AG10803 (cell line): ENCODE measurements around the gene CYB561D2.
A peak's percentile ranks its signal among the peaks of the same experiment; 100 is the strongest.
"Not testable (repeated sequence)": the region's sequence is repeated elsewhere in the genome, so short reads cannot be mapped to it uniquely, and the experiment has no call there.

ENCODE experiments used
- DNase-seq: peaks from one replicate; pipeline ENCODE4 v3.0.0; 2010; ENCODE audit warnings: low read depth
- H3K4me3 ChIP-seq: 2 replicates; pipeline ENCODE4 v1.5.1; 2011; ENCODE audit warnings: mild to moderate bottlenecking, low read length, control low read depth
- TF ChIP-seq, protein P1 (sequence below): conservative IDR thresholded peaks from 2 replicates; pipeline ENCODE4 v1.5.1; 2011; ENCODE audit warnings: mild to moderate bottlenecking, low read length, control low read depth, inconsistent platforms

CYB561D2 gene

GRCh38 chr3:50350527-50351322, at the start of gene CYB561D2, which contains the start of gene NPRL2:
Gene CYB561D2 (plus strand): TSS chr3:50350862. CDS start chr3:50351434, 572 bp downstream.
Gene NPRL2 (minus strand): TSS chr3:50350775. CDS start chr3:50350652, 123 bp downstream.
- DNase-seq = peak; percentile 90
- peak within 1 kb of the TSS; percentile 97 for H3K4me3 ChIP-seq
- TF ChIP-seq, protein P1, sequence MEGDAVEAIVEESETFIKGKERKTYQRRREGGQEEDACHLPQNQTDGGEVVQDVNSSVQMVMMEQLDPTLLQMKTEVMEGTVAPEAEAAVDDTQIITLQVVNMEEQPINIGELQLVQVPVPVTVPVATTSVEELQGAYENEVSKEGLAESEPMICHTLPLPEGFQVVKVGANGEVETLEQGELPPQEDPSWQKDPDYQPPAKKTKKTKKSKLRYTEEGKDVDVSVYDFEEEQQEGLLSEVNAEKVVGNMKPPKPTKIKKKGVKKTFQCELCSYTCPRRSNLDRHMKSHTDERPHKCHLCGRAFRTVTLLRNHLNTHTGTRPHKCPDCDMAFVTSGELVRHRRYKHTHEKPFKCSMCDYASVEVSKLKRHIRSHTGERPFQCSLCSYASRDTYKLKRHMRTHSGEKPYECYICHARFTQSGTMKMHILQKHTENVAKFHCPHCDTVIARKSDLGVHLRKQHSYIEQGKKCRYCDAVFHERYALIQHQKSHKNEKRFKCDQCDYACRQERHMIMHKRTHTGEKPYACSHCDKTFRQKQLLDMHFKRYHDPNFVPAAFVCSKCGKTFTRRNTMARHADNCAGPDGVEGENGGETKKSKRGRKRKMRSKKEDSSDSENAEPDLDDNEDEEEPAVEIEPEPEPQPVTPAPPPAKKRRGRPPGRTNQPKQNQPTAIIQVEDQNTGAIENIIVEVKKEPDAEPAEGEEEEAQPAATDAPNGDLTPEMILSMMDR = no peak

DNA sequence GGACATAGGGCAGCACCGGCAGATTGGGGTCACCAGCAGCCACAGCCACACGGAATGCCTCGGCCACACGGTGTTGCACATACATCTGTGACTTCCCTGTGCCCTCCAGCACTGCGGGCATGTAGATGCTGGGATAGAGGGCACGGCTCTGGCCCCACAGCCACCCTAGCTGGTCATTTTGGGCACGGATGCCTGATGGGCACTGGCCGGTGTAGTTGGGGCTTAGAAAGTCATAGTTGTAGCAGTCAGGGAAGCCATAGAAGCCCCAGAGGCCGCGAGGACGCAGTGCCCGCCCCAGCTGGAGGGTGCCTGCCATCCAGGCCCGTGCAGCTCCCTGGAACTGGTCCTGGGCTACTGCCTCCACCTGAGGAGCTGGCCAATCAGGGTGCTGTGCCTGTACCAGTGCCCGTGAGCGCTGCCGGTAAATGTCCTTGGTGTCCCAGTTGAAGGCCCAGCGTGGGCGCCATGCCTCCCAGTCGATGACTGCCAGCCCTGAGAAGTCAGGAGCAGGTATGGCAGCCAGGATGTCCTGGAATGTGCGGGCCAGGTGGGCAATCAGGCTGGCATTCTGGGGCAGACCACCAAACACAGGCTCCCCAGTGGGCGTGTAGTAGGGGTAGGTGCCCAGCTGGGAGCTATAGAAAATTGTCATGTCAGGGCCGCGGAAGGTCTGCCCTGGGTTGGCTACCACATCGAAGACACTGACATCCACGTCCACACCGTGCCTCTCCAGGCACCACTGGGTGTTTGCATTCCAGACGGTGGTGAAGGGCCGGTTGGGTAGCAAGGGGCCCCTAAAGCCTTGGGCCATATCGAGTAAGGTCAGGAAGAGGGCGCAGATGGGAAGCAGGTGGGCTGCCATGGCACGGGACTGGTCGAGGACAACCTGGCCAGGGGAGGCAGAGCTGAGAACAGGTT, 48.3 kb upstream of the CYB561D2 start:
- TF ChIP-seq, protein P1 = no peak
- no peak overlapping the region for H3K4me3 ChIP-seq
- DNase-seq = no peak

GRCh38 chr3:50303013-50303815, 47.4 kb upstream of the CYB561D2 start, which contains the start of gene HYAL1:
Gene HYAL1 (minus strand): TSS chr3:50303574. CDS start chr3:50302956, 618 bp downstream.
- no peak within 1 kb of the TSS for H3K4me3 ChIP-seq
- TF ChIP-seq, protein P1 = no peak
- DNase-seq = no peak

DNA sequence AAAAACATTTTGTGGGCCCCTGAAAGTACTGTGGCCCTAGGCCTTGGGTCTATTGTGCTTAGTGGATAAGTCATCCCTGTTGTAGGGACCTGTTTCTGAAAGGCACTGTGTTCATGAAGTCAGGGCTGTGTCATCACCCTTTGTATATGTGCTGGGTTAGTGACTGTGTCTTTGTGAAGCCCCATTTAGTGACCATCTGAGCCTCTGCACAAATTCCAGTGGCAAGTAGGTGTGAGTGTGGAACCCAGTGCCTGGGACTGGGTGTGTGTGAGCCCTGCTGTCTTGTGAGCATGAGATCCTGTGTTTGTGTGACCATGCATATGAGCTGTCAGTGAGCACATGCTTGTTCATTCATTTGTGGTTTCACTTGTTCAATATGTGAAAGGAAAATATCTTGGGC, 46.1 kb upstream of the CYB561D2 start:
- TF ChIP-seq, protein P1 = no peak
- no peak for DNase-seq
- H3K4me3 ChIP-seq = no peak overlapping the region

DNA sequence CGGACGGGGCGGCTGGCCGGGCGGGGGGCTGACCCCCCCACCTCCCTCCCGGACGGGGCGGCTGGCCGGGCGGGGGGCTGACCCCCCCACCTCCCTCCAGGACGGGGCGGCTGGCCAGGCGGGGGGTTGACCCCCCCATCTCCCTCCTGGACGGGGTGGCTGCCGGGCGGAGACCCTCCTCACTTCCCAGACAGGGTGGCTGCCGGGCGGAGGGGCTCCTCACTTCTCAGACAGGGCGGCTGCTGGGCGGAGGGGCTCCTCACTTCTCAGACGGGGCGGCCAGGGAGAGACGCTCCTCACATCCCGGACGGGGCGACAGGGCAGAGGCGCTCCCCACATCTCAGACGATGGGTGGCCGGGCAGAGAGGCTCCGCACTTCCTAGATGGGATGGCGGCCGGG, 38.6 kb upstream of the CYB561D2 start:
- H3K4me3 ChIP-seq, DNase-seq: not testable (repeated sequence)

- no peak overlapping the region for H3K4me3 ChIP-seq
- DNase-seq = no peak
- TF ChIP-seq, protein P1 = no peak
Measured at GRCh38 chr3:50314342-50314741, 36.3 kb upstream of the CYB561D2 start.

DNA sequence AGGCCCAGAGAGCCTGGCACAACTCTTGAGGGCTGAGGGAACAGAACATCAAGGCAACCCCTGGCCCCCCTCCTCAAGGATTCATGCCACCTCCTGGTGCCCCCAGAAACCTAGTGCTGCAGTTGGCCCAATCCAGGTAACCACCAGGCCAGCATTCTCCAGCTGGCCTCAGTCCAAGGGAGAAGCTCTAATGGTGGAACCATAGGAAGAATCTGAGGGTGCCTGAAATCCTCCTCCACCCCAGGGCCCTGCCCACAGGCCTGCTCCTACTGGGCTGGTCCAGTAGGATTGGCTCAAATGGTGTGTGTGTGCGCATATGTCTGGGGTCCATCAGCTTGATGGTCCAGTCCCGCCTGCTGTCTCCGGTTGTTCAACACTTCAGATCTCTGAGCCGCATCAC, 35.8 kb upstream of the CYB561D2 start:
- DNase-seq = no peak
- TF ChIP-seq, protein P1 = no peak
- H3K4me3 ChIP-seq = no peak overlapping the region
